A549 (cell line): ENCODE data around the gene EFHC1. TPM values are rescaled to one million over a fixed set of nuclear protein-coding genes. Genes with fewer than 3 reads are reported as not detected.

Source experiments
- ATAC-seq, 2 experiments: fragments of 200-7000 bp in 1 of 2; fragments of >200 bp in 1 of 2; cut with Nextera tagmentation in 1 of 2; cut with Tn5 transposase in 1 of 2; 3 replicates each; pipeline versions ENCODE4 v1.8.0 to v1.9.1; 2018 to 2020; ENCODE audit warnings: mild to moderate bottlenecking in 1 of 2, moderate library complexity in 1 of 2
- CTCF ChIA-PET: fragments of 300-600 bp; sonication (Branson Sonifier 250); formaldehyde crosslinking; extraction: SDS; loops from one replicate; lab custom pipeline; 2021; ENCODE audit warnings: antibody characterized with exemption, inconsistent platforms; lab: Yijun Ruan, JAX
- POLR2A ChIA-PET: fragments of 350-600 bp; formaldehyde crosslinking; extraction: SDS; loops from one replicate; lab custom pipeline; 2021; ENCODE audit warnings: antibody characterized with exemption, inconsistent platforms; lab: Yijun Ruan, JAX
- DNase-seq, 2 experiments: peaks; one replicate each; pipeline versions ENCODE4 v3.0.0 to v3.0.0-alpha.2; 2011 to 2016; ENCODE audit warnings: low read depth in 1 of 2, low spot score in 1 of 2
- FAIRE-seq: peaks from 2 replicates; lab custom pipeline; 2011; peaks lifted over from hg19 to GRCh38; lab: Jason Lieb, UNC
- H3K27ac ChIP-seq, 2 experiments: fragments of >200 bp; sonication (Bioruptor Twin); formaldehyde crosslinking; 3 replicates each; pipeline ENCODE4 v1.5.1; 2016 to 2017
- H3K4me1 ChIP-seq: fragments of >200 bp; sonication (Bioruptor Twin); formaldehyde crosslinking; 3 replicates; pipeline ENCODE4 v1.6.1; 2016
- H3K4me2 ChIP-seq: fragments of >200 bp; sonication (Bioruptor Twin); formaldehyde crosslinking; 3 replicates; pipeline ENCODE4 v1.6.1; 2016
- H3K4me3 ChIP-seq: fragments of >200 bp; sonication (Bioruptor Twin); formaldehyde crosslinking; 3 replicates; pipeline ENCODE4 v1.5.1; 2016
- H3K9me3 ChIP-seq: fragments of >200 bp; sonication (Bioruptor Twin); formaldehyde crosslinking; 3 replicates; pipeline ENCODE4 v1.6.1; 2016
- BCL3 ChIP-seq: fragments of >200 bp; sonication (Bioruptor Twin); formaldehyde crosslinking; IDR thresholded peaks from 3 replicates; pipeline ENCODE4 v1.6.1; 2016
- EHF ChIP-seq: fragments of 250-450 bp; sonication (Bioruptor Pico); IDR thresholded peaks from 2 replicates; pipeline ENCODE4 v1.5.0; 2020; ENCODE audit warnings: mild to moderate bottlenecking
- EHMT2 ChIP-seq: fragments of 200-600 bp; sonication (generic); IDR thresholded peaks from 2 replicates; pipeline ENCODE4 v1.6.1; 2016; ENCODE audit warnings: antibody characterized with exemption, low read depth, mild to moderate bottlenecking, moderate library complexity
- EP300 ChIP-seq, 2 experiments: fragments of >200 bp; sonication (Bioruptor Twin); formaldehyde crosslinking; IDR thresholded peaks; 2 replicates in 1 of 2; 3 replicates in 1 of 2; pipeline ENCODE4 v1.6.1; 2016 to 2017
- ESRRA ChIP-seq: fragments of 150-350 bp; IDR thresholded peaks from 2 replicates; pipeline ENCODE4 v1.6.1; 2014; ENCODE audit warnings: mild to moderate bottlenecking, low read length, borderline replicate concordance
- FOSL2 ChIP-seq, 2 experiments: fragments of 450-650 bp in 1 of 2; fragments of >200 bp in 1 of 2; sonication (Bioruptor Twin) in 1 of 2; formaldehyde crosslinking; IDR thresholded peaks; 2 replicates each; pipeline versions ENCODE4 v1.5.0 to v1.6.1; 2016 to 2020; ENCODE audit warnings: mild to moderate bottlenecking in 1 of 2, moderate library complexity in 1 of 2
- HES2 ChIP-seq: fragments of >200 bp; sonication (Bioruptor Twin); formaldehyde crosslinking; IDR thresholded peaks from 2 replicates; pipeline ENCODE4 v1.6.1; 2016
- HEYL ChIP-seq: fragments of 250-450 bp; sonication (Bioruptor Pico); IDR thresholded peaks from 2 replicates; pipeline ENCODE4 v1.8.0; 2021; ENCODE audit warnings: mild to moderate bottlenecking, moderate library complexity
- HMGXB4 ChIP-seq: fragments of 250-450 bp; sonication (Bioruptor Pico); IDR thresholded peaks from 2 replicates; pipeline ENCODE4 v1.5.0; 2021; ENCODE audit warnings: mild to moderate bottlenecking, moderate library complexity, borderline replicate concordance
- HOXA7 ChIP-seq: fragments of 250-450 bp; sonication (Bioruptor Pico); IDR thresholded peaks from 2 replicates; pipeline ENCODE4 v1.5.0; 2020; ENCODE audit warnings: mild to moderate bottlenecking, moderate library complexity
- HOXB13 ChIP-seq: fragments of 250-450 bp; sonication (Bioruptor Pico); IDR thresholded peaks from 2 replicates; pipeline ENCODE4 v1.5.0; 2020; ENCODE audit warnings: low read depth, mild to moderate bottlenecking, moderate library complexity
- JUN ChIP-seq, 2 experiments: fragments of >200 bp; sonication (Bioruptor Twin); formaldehyde crosslinking; IDR thresholded peaks; 2 replicates in 1 of 2; 3 replicates in 1 of 2; pipeline ENCODE4 v1.6.1; 2016 to 2017
- KDM1A ChIP-seq: fragments of 200-600 bp; sonication (generic); IDR thresholded peaks from 2 replicates; pipeline ENCODE4 v1.6.1; 2016; ENCODE audit warnings: low read depth, mild to moderate bottlenecking
- MYC ChIP-seq: IDR thresholded peaks from 2 replicates; pipeline ENCODE4 v1.6.1; 2012; ENCODE audit warnings: mild to moderate bottlenecking, inconsistent platforms, low read length, improper control_type of control experiment, borderline replicate concordance
- NPAS2 ChIP-seq: fragments of 250-450 bp; sonication (Bioruptor Pico); IDR thresholded peaks from 2 replicates; pipeline ENCODE4 v1.8.0; 2022; ENCODE audit warnings: mild to moderate bottlenecking, moderate library complexity, borderline replicate concordance
- NR3C1 ChIP-seq: fragments of >200 bp; sonication (Bioruptor Twin); formaldehyde crosslinking; IDR thresholded peaks from 3 replicates; pipeline ENCODE4 v1.6.1; 2017
- PHF8 ChIP-seq: fragments of 200-600 bp; sonication (generic); IDR thresholded peaks from 2 replicates; pipeline ENCODE4 v1.6.1; 2016; ENCODE audit warnings: low read depth, mild to moderate bottlenecking, antibody characterized with exemption, moderate library complexity, borderline replicate concordance
- POLR2A ChIP-seq: IDR thresholded peaks from 2 replicates; pipeline ENCODE4 v1.6.1; 2012; ENCODE audit warnings: mild to moderate bottlenecking, low read length
- RCOR1 ChIP-seq: fragments of 150-350 bp; IDR thresholded peaks from 2 replicates; pipeline ENCODE4 v1.6.1; 2014; ENCODE audit warnings: antibody characterized with exemption, low read length, low read depth
- SMC3 ChIP-seq: fragments of >200 bp; sonication (Bioruptor Twin); formaldehyde crosslinking; IDR thresholded peaks from 3 replicates; pipeline ENCODE4 v1.6.1; 2018; ENCODE audit warnings: inconsistent platforms
- ZC3H11A ChIP-seq: fragments of 450-650 bp; IDR thresholded peaks from 2 replicates; pipeline ENCODE4 v1.6.1; 2014; ENCODE audit warnings: antibody characterized with exemption, mild to moderate bottlenecking
- WGBS: methylation state at CpG from one replicate; pipeline ENCODE4 v1.1.6; 2017; ENCODE audit errors: missing lambda C conversion rate; 5-methylcytosine and 5-hydroxymethylcytosine counted together
- polyA plus RNA-seq, 4 experiments: library from polyadenylated mRNA; depleted of rRNA in 3 of 4; stranded (reverse); fragments of >200 nt; fragmentation: RNase III in 1 of 4; extraction: RNeasy Plus Mini Kit Qiagen cat#74134 plus additional on column Dnase treatment in 1 of 4; gene quantifications; 2 replicates in 3 of 4; 3 replicates in 1 of 4; pipeline ENCODE4 v1.2.3, GENCODE V29; 2011 to 2017
- TF ChIP-seq, protein P1 (sequence below): fragments of 450-650 bp; IDR thresholded peaks from 2 replicates; pipeline ENCODE4 v1.6.1; 2014; ENCODE audit warnings: antibody characterized with exemption
- TF ChIP-seq, protein P2 (sequence below): fragments of >200 bp; sonication (Bioruptor Twin); formaldehyde crosslinking; IDR thresholded peaks from 3 replicates; pipeline ENCODE4 v1.5.1; 2016
- TF ChIP-seq, protein P3 (sequence below): IDR thresholded peaks from 2 replicates; pipeline ENCODE4 v1.6.1; 2012
- TF ChIP-seq, protein P4 (sequence below): IDR thresholded peaks from 2 replicates; pipeline ENCODE4 v1.6.1; 2012; ENCODE audit warnings: low read depth, borderline replicate concordance

Gene EFHC1
- polyA plus RNA-seq, 2 of the 4 experiments (the other 2 are of a cell fraction) = 14.0 to 46.7 TPM

GRCh38 chr6:52531834-52532233, 111.7 kb downstream of the EFHC1 start (continued):
- TF ChIP-seq, protein P1, sequence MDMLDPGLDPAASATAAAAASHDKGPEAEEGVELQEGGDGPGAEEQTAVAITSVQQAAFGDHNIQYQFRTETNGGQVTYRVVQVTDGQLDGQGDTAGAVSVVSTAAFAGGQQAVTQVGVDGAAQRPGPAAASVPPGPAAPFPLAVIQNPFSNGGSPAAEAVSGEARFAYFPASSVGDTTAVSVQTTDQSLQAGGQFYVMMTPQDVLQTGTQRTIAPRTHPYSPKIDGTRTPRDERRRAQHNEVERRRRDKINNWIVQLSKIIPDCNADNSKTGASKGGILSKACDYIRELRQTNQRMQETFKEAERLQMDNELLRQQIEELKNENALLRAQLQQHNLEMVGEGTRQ = no peak

- Histone ChIP-seq H3K4me2 (no peak overlapping the region), H3K4me3 (no peak overlapping the region), H3K4me1 (peaks cover 5% of the 10 kb centered on the region; the same call in 2 of the 3 replicates)
- no peak for ATAC-seq
- no peak for TF ChIP-seq ZC3H11A
- TF ChIP-seq, protein P2, sequence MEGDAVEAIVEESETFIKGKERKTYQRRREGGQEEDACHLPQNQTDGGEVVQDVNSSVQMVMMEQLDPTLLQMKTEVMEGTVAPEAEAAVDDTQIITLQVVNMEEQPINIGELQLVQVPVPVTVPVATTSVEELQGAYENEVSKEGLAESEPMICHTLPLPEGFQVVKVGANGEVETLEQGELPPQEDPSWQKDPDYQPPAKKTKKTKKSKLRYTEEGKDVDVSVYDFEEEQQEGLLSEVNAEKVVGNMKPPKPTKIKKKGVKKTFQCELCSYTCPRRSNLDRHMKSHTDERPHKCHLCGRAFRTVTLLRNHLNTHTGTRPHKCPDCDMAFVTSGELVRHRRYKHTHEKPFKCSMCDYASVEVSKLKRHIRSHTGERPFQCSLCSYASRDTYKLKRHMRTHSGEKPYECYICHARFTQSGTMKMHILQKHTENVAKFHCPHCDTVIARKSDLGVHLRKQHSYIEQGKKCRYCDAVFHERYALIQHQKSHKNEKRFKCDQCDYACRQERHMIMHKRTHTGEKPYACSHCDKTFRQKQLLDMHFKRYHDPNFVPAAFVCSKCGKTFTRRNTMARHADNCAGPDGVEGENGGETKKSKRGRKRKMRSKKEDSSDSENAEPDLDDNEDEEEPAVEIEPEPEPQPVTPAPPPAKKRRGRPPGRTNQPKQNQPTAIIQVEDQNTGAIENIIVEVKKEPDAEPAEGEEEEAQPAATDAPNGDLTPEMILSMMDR = no peak
- no peak for TF ChIP-seq EHF (CRISPR knock-in tag)
- no peak for TF ChIP-seq NR3C1
- no peak for TF ChIP-seq SMC3
- no peak for TF ChIP-seq JUN (IDR thresholded peaks at IDR 0.05)
- TF ChIP-seq, protein P3, sequence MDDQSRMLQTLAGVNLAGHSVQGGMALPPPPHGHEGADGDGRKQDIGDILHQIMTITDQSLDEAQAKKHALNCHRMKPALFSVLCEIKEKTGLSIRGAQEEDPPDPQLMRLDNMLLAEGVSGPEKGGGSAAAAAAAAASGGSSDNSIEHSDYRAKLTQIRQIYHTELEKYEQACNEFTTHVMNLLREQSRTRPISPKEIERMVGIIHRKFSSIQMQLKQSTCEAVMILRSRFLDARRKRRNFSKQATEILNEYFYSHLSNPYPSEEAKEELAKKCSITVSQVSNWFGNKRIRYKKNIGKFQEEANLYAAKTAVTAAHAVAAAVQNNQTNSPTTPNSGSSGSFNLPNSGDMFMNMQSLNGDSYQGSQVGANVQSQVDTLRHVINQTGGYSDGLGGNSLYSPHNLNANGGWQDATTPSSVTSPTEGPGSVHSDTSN = no peak
- TF ChIP-seq FOSL2 (IDR thresholded peaks at IDR 0.05) = no peak
- no peak for TF ChIP-seq FOSL2 (CRISPR knock-in tag; IDR thresholded peaks at IDR 0.05)
- TF ChIP-seq, all 56 proteins: peak for 0
- no peak for DNase-seq
- Histone ChIP-seq H3K9me3 (no peaks in the 10 kb centered on the region), H3K27ac (no peak overlapping the region)
- POLR2A ChIA-PET = no interaction called here
- 64% methylated on average over 2 of the region's 2 CpGs for WGBS
- no peak for FAIRE-seq
- CTCF ChIA-PET = no interaction called here
Observed at GRCh38 chr6:52532457-52532856, 112.3 kb downstream of the EFHC1 start.

DNA sequence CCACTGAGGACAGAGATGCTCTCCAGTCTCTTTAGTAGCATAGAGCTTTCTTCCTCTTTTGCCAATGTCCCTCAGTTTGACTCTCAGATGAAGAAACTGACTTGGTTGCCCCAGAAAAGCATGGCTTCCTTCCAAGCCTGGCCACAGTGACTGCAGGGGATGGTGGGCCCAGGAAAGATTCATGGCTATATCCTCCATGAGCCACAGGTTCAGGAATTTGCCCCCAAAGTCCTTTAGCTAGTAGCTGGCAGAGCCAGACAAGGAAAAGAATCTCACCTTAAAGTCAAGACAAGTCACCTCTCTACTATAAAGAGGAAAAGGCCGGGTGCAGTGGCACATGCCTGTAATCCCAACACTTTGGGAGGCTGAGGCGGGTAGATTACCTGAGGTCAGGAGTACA, 113.3 kb downstream of the EFHC1 start:
- TF ChIP-seq BCL3 = no peak
- TF ChIP-seq EP300 (IDR thresholded peaks at IDR 0.05) = no peak
- TF ChIP-seq, all 56 proteins: peak for 0
- FAIRE-seq = no peak
- ATAC-seq = no peak
- POLR2A ChIA-PET = no interaction called here
- no peak for DNase-seq
- WGBS = 86% methylated on average over 2 of the region's 2 CpGs
- Histone ChIP-seq H3K9me3 (no peaks in the 10 kb centered on the region), H3K4me2 (no peak overlapping the region), H3K27ac (no peak overlapping the region), H3K4me3 (no peak overlapping the region), H3K4me1 (peaks cover 9% of the 10 kb centered on the region; the same call in 2 of the 3 replicates)
- CTCF ChIA-PET = no interaction called here

DNA sequence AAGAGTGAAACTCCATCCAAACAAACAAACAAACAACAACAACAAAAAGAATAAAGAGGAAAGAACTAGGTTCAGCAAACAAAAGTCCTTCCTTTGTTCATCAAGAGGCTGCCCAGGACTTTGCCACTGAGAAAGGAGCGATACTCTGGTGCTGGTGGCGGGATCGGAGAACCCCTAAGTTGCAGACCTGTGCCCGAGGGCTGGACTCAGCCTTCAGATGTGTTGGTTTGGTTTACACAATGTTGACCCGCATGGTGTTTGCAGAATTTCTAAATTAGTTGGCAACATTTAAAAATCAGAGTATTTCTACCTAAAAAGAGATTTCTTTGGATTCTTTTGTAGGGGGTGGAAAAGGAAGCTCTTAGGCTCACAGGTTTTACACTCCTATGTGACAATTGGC, 114.2 kb downstream of the EFHC1 start:
- POLR2A ChIA-PET = no interaction called here
- CTCF ChIA-PET = interaction anchor here (1.4 kb wide), 1 partner anchor 10 kb away, joined by 4 read pairs; no protein-coding TSS in a partner anchor
- 90% methylated on average over 5 of the region's 5 CpGs for WGBS
- Histone ChIP-seq H3K4me1 (peaks cover 18% of the 10 kb centered on the region; the same call in 2 of the 3 replicates), H3K9me3 (no peaks in the 10 kb centered on the region), H3K4me3 (no peak overlapping the region), H3K27ac (no peak overlapping the region), H3K4me2 (no peak overlapping the region)
- ATAC-seq (no peak), DNase-seq (no peak), FAIRE-seq (no peak)
- TF ChIP-seq HMGXB4 (CRISPR knock-in tag) (no peak), HOXA7 (CRISPR knock-in tag) (no peak), EHMT2 (no peak), HEYL (CRISPR knock-in tag) (no peak), RCOR1 (no peak), NPAS2 (no peak), NR3C1 (no peak), ESRRA (no peak), KDM1A (no peak), MYC (no peak), HES2 (no peak), PHF8 (no peak), HOXB13 (CRISPR knock-in tag) (no peak), POLR2A (no peak)
- TF ChIP-seq, protein P4, sequence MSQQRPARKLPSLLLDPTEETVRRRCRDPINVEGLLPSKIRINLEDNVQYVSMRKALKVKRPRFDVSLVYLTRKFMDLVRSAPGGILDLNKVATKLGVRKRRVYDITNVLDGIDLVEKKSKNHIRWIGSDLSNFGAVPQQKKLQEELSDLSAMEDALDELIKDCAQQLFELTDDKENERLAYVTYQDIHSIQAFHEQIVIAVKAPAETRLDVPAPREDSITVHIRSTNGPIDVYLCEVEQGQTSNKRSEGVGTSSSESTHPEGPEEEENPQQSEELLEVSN = no peak
